Left renal cortex interstitium (tissue), 4 donors: ENCODE data around the gene TRIM43. TPM values are rescaled to one million over a fixed set of nuclear protein-coding genes. Genes with fewer than 3 reads are reported as not detected.
"Not testable (repeated sequence)": the region's sequence is repeated elsewhere in the genome, so short reads cannot be mapped to it uniquely, and the experiment has no call there.

Source experiments
- DNase-seq, 4 donors: peaks; one replicate each; pipeline ENCODE4 v3.0.0-alpha.2; 2013; ENCODE audit warnings: low read depth in 4 of 4, low spot score in 2 of 4, missing footprints in 1 of 4
- polyA plus RNA-seq, 4 donors: library from polyadenylated mRNA; unstranded; fragments of 120-200 nt; gene quantifications; one replicate each; pipeline ENCODE4 v1.2.1, GENCODE V29; 2013; ENCODE audit not compliant: insufficient read length in 4 of 4

The TRIM43 gene
- polyA plus RNA-seq, 4 donors = 0.32 to 0.59 (median 0.44) TPM

DNA sequence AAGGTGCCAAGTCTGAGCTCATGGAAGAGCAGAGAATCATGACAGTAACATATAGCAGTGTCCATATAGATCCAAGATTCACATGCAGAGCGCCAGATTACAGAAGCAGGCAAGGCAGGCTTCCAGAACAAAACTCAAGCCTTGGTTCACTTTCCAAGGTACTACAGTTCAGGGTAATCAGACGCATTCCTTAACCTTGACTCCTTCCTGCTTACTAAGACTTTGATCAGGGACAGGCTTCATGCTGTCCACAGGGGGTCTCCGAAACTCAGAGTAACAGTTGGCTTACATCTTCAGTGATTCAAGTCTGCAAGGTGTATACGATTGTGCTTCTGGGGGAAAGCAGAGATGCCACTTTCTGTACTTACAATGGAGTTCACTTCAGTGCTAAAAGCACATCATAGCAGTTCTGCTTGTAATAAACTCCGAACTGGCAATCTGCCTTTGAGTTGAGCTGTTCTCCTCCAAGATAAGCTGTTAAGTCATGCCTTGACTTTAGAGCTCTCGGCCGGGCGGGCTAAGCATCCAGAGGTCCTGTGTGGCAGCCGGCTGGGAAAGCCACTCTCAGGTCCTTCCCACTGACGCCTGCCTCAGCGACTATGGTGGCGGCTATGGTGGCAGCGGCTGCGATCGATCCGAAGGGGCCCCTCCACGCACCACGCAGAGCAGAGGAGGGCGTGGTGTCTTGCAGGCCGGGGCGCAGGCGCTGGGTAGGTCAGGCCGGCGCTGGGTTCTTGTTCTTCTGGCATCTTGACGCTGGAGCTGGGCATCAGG is 48.9 kb downstream of the TRIM43 start:
- not testable (repeated sequence) for DNase-seq

DNA sequence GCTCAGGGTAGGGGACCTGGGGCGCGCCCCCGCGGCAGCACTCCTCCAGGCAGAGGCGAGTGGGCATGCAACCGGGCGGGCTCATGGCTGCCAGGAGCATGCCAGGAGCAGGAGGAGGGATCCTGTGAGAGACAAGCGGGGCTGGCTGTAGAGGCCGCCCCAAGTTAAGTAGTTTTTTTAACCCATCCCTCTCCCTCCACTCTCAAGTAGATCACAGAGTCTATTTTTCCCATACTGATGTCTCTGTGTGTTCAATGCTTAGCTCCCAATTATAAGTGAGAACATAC is 49.4 kb downstream of the TRIM43 start:
- DNase-seq = not testable (repeated sequence)

DNA sequence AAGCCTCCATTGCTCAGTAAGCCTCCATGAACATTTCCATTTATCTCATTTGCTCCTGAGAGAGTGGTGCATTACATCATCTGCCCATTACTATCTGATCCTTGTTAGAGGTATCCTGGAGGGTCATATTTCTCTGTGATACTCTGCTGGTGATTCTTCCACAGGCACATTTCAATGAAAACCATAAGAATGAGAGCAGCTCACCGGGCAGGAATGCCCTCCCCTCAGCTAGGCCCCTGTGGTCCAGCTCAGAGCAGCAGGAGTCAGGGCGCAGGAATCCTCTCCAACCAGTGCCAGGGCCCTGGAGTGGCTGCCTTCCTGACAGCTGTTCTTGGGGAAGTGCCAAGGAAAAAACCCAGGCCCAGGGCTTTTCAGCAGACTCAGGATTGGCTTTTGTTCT is 50.0 kb downstream of the TRIM43 start:
- DNase-seq = not testable (repeated sequence)

DNA sequence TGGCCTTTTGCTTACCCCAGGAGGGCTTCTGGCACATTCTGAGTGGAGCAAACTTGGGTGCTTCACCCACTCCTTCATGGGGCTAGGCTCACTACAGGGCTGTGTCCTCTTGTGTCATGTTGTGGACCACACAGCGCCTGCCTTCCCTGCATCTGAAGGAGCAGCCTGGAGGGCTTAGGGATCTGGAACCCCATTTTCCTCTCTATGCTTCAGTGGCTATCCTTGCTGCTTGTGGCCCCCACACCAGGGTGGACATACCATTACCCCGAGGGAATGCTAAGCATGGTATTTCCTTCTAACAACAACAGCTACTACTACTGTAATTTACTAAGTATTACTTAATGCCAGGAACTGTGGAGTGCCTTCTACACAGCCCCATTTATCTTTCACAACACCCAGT is 50.6 kb downstream of the TRIM43 start:
- not testable (repeated sequence) for DNase-seq

DNA sequence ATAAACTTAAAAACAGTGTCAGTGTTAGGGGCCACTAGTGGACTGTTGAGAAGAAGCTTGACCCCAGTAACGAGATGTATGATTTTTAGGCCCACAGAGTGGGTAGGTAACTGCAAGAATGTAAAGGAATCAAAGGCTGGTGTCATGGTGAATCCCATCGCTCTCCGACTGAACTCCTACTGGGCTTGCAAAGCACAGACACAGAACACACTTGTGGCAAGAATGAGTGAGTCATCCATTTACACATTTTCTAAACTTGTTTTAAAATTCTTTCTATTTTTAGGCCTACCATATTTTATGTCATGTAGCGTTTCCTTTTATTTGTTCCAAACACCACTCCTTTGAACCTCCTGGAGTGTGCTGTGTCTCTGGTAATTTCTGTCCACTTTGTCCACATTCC is 51.1 kb downstream of the TRIM43 start:
- DNase-seq = not testable (repeated sequence)

DNA sequence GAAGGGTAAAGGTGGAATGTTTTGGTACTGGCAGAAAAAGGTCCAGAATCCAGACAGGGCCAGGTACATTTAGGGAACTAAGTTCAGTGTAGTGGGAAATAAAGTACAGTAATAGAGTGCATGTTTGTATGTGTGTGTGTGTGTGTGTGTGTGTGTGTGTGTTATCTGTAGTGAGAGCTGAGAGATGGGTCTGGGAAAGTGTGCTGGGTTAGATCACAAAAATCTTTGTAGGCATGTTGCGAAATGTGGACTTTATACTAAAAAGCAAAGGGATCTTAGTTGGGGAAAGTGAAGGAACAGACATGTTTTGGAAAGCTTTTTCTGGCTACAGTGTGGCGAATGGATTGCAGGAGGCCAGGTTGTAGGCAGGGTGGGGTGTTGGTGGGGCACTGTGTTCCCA is 53.5 kb downstream of the TRIM43 start:
- not testable (repeated sequence) for DNase-seq

DNA sequence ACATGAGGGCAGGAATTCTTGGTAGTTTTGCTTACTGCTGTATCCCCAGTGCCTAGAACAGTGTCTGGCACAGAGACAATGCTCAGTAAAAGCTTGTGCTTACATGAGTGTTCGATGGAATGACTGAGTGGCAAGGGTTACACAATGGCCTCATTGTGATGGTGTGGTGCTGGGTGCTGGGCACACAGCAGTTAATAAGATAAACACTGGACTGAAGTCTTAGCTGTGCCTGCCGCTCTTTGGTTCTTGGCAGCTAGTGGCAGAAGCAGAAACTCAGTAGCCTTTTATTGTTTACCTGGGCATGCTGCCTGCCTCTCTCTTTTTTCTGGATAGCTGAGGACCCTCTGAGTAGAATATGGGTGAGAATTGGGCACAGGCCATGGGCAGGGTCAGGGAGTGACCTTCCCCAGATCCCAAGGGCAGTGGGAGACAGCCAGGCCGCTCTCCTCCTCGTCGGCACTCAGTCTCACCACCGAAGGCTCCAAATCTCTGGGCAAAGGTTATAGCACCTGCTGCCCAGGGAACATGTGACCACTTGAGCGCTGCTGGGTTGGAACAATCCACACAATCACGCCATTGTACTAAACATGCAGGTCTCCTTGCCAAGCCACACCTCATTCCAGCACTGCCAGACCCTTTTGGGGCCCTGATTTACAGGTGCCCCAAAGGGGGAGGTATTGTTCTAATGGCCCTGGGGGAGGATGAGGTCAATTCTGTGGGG is 54.6 kb downstream of the TRIM43 start:
- DNase-seq = not testable (repeated sequence)

DNA sequence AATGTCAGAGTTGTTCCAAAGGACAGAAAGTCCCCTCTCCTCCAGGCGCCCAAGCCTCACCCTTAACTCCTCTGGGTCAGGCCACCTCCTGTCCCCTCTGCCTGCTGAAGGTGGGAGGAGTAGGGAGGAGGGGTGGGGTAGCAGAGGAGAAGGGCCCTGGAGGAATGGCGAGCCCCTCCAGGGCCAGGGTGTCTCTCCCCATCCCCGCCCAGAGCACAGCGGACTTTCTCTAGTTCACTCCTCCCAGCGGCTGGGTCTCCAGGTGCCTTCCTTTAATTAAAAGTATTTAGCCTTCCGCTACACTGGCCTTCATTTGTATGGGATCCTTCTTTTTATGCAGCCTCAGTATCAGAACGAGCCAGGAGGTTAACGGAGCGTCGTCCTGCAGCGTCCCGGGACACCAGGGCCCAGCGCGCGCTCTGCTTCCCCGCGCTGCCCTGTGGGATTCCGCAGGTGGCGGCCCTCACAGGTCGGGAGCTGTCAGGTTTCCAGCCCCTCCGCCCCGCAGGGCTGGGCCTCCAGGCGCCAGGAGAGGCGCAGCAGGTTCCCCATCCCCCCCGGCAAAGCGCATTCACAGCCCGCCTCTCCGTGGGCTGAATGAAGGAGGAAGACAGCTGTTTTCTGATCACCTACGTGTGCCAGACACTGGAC is 57.2 kb downstream of the TRIM43 start:
- not testable (repeated sequence) for DNase-seq

Other genes with a start within 250 kb of the TRIM43 start
- gene FAHD2A, start 189.3 kb upstream of the TRIM43 start, polyA plus RNA-seq = 10 to 100 TPM; 32.0 to 53.7 (median 41.9) TPM
- under 1 TPM in 2 of 4 donors, not detected in 2; 0.27 to 0.49 TPM for gene TRIM43B, start 107.2 kb upstream of the TRIM43 start, polyA plus RNA-seq